Left colon (tissue), 2 donors: ENCODE measurements around the gene PTPRD. TPM values are rescaled to one million over a fixed set of nuclear protein-coding genes. Genes with fewer than 3 reads are reported as not detected.
A peak's percentile ranks its signal among the peaks of the same experiment; 100 is the strongest.

Source experiments
- ATAC-seq: fragments of 200-7000 bp; cut with Tn5 transposase; one replicate; pipeline ENCODE4 v1.9.1; 2020; ENCODE audit warnings: mild to moderate bottlenecking, moderate library complexity
- DNase-seq, 2 donors: peaks; one replicate each; pipeline ENCODE4 v3.0.0-alpha.2; 2020
- intact Hi-C, 2 donors: fragments of 100-400 bp; cut with DNase I in 1 of 2; cut with micrococcal nuclease in 1 of 2; formaldehyde crosslinking; loops; one replicate each; pipeline versions ENCODE4 v1.11.2 to v1.14.0; 2022; cut with DNase I, micrococcal nuclease
- total RNA-seq, 2 donors: library from RNA; stranded (reverse); fragmentation: NEBNext Ultra II Directional; extraction: Animal tissue kit (Norgen Biotek cat#: 25700); gene quantifications; one replicate each; pipeline ENCODE4 v1.2.1, GENCODE V29; 2021
- donor health status: DM: no; HTN: no; CAD: no.
- donor health status: DM: yes; HTN: yes; CAD: no.

The PTPRD gene
- total RNA-seq, 2 donors from 2014 or later, result 95.1 to 107 TPM

DNA sequence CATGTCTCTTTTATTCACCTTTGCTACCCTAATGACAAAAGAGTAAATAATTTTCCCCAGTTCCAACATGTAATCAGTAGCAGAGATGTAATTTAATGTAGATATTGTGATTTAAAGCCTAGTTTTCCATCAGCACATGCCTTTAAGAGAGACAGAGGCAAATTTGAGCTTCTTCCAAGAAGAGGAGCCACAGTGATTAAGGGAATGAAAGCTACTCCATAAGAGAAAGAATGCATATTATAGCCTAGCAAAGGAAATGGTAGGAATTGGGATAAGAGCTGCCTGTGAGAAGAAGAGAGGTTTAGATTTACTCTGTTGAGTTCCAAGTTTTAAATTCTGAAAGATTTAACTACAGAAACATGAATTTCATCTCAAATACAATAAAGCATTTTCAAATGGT, 2222.2 kb downstream of the PTPRD start:
- intact Hi-C loops, result no loop called here
- ATAC-seq, result no peak
- no peak for DNase-seq

DNA sequence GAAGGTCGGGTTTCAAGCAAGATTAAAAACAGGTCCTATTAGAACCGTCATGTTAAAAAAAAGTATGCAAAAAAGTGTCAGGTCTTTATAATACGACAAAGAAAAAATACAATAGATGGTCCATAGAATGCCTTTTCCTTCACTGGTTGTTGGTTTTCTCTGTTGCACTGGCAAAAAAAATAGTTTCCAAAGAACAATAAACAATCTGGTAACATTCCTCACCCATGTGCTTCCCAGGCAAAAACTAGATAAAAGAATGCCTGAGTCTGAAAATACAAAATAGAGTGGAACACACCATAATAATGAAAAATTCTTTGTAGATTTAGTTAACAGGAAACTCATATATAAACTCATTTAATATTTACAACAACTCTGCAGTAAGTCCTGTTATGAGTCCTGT, 2223.3 kb downstream of the PTPRD start:
- intact Hi-C loops, result no loop called here
- ATAC-seq (no peak), DNase-seq (no peak)

DNA sequence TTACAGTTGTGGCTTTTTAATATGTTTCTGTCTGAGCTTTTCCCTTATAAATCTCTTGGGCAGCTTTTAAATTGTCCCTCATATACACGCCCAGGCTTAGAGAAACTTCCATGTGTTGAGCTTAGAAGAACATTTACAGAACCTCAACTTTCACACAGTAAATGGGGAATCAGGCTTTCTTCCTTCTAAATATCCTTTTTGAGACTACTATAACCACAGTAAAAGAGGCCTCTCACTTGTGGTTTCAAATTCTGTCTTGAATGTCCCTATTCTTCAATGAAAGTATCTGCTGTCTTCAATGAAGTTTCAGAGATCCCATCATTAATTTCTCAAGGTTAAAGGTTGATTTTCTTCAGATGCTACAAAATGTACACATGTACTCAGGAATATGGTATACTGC, 2224.7 kb downstream of the PTPRD start:
- no peak for DNase-seq
- no peak for ATAC-seq
- intact Hi-C loops, result no loop called here

DNA sequence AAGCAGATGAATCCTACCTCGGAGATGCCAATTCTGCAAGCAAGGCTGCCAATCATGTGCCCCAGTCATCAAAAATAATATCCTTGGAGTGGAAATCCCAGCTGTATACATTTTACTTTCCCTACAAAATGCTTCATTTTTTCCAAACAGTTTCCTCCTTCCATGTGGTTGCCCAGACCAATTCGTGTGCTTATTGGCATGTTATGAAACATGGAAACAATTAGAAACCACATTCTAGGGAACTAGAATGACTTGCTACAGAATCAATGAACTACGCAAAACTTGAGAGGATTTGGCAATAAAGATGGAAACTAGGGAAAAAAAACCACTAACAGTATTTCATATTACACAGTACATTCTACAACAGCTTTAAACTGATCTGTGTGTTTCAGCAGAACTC, 2228.7 kb downstream of the PTPRD start:
- DNase-seq (no peak), ATAC-seq (no peak)
- intact Hi-C loops, result no loop called here

DNA sequence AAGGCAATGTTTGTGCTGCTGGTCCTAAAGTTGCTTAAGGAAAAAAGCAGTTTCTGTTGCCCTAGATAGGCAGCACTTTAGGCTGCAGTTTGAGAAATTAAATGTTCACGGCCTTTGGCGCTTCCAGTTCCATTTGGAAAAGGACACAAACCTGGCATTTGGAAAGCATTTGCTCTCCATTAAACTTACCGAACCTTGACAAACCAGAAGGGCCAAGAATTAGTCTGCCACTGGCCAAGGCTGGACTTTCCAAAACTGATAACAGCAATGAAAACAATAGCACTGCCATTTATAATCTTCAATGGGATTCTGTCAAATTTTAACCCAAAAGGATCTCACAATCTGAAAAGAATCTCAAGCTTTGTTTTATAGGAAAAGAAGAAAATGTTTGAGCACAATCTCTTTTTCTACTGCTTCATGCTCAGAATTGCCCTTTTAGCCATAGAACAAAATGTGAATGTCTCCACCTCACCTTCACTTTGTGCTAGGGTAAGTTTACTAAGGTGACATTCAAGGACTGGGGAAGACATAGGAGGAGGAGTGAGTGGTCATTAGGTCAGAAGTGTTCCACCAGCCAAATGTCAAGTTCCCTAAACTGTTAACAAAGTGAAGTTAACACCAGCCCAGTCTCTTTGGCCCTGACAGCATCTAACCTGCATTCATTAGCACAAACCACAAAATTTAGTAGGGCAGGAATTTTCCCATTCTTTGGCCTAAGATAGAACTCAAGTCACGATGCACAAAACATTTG, 2229.8 kb downstream of the PTPRD start:
- ATAC-seq (no peak), DNase-seq (no peak)
- intact Hi-C loops, result no loop called here

DNA sequence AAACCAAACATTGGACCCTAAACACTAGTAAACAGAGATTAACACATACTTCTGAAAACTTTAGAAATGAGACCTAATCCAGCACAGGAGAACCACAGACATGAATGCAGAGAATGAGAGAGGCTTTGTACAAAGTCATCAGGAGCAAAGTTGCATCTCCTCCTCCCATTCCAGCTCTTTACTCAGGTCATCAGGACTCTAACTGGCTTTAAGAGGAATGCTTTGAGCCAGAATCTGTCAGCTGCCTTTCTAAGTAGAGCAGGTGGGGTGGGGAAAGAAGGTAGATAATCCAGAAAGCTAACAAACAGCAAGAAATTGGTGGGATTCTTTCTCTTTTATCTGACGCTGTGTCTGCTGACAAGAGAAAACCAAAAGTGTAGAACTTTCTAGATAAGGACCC, 2230.5 kb downstream of the PTPRD start:
- no peak for ATAC-seq
- DNase-seq, result no peak
- intact Hi-C loops, result no loop called here

DNA sequence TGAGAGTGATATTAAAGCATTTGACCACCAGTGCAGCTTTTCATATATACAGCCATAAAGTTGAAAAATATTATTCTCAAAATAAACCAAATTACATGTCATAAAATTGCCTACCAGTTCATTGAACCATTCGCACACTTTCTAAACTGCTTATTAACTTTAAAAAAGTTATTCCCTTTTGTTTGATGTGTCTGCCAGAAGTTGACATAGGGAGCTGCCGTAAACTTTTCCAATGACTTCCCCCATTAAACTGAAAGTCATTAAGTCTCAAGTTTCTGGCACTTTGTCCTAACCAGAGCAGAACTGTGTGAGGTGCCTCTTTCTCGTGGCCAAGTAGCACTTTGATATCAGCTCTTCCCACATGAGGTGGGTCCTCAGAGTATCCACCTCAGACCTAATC, 2231.2 kb downstream of the PTPRD start:
- ATAC-seq, result no peak
- DNase-seq, result no peak
- intact Hi-C loops, result no loop called here

DNA sequence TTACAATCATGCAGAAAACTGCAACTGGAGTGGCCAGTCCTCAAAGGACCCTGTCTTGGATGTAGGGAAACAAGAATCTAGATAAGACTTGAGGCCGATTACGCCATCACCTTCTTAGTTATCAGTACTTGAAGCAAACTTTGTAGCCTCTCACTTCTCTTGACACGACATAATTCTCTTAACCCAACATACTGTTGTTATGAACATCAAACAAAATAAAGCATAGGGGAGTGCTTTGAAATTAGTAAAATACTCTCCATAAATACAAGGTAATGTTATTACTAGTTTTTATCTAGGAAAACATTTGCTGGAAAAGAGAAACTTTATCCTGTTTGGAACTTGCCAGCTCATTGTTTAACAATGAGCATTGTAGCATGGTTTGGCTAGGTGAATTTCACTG, 2238.3 kb downstream of the PTPRD start:
- intact Hi-C loops, result no loop called here
- DNase-seq, result no peak

DNA sequence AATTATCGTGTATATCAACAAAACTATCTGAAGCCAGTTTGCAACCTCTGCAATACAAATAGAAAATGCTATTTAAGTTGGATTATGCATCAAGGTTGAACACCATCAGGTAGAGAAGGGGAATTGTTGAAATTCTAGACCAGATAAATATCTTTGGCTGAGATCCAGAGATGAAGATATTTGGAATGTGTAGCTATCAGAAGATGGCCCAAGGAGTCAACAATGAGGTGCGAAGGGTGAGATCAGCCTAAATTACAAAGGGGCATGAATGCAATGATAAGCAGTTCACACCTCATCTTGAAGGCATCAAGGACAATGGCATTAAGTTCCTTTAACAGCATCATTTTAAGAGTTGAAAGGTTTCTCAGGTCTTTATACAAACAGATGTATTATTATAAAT, 2241.1 kb downstream of the PTPRD start:
- no peak for DNase-seq
- intact Hi-C loops, result no loop called here
- no peak for ATAC-seq

More for the DNA sequence above, 2238.3 kb downstream of the PTPRD start:
- ATAC-seq, result no peak

DNA sequence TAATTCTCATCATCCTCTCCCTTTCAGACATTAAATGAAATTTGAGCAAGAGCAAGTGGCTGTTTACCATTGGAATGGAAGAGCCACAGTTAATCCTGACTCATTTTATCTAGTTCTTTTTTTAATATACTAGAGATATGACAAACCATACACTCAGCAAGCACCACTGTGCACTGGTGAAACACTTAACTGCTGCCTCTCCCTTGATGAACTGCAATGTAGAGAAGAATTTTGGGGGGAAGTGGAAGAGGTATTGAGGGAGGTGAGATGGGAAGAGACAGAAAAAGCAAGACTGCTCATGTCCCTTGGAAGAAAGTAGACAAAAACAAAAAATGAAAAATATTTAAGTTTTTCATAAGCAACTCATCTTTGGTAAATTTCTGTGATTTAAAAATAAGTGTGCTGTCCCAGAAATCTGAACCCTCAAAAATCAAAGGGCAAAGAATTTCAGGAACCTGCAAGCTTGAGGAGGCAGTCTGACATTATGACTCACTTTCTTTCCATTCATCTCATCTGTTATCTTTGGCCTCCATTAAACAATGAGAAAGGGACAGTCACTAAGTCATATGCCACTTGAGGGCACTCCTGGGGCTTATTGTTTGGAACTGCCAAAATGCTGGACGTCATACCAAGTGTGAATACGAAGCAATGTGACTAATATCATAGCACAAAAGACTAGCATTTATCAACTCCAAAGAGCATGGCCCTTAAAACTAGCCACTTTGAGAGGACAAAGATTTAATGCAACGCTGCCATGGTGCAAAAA, 2246.5 kb downstream of the PTPRD start:
- intact Hi-C loops, result no loop called here
- no peak for DNase-seq
- no peak for ATAC-seq

DNA sequence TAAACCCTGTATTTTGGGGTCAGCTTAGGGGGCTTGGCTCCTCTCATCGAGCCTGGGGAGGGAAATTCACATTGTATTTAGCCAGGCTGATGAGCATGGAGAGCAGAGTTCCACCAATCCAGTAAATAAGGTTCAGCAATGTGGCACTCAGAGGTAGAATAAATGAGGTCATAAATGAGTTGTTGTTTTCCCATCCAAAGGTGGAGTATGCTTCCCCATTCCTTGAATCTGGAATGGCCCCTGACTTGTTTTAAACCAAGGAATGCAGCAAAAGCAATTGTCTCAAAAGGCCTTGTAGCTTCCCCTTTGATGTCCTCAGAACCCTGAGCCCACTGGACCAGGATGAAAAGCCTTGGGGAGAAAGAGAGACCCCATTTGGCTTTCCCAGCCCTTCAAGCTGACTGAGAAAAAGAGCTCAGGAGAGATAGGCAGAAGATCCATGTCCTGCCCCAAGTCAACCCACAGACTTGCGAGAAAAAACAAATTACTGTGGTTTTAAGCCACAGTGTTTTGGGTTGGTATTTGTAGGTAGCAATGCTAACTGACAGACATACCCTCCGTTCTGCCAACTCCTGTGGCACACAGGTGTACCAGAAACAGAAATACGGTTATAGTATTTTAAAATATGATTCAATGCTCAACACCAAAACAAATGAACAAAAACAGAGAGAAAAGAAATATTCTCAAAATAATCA, 2247.2 kb downstream of the PTPRD start:
- intact Hi-C loops, result no loop called here
- DNase-seq, result no peak

DNA sequence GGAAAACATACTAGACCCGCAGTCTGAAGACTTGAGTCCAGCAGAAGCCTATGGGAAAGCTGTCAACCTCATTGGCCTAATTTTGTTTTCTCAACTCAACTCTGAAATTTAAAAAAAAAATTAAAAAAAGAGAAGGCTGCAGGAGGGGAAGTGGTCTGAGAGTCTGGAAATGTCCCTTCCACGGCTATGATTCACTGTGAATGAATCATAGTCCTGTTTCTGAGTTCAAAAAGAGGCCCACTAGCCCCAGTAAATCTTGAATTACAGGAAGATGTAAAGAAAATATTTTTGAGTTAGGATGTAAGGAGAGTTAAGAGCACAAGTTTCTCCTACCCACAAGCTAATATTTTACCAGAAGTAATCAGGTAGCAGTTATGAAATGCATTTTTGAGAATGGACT, 2247.8 kb downstream of the PTPRD start:
- ATAC-seq (no peak), DNase-seq (no peak)
- intact Hi-C loops, result no loop called here

More for the DNA sequence above, 2247.2 kb downstream of the PTPRD start:
- no peak for ATAC-seq

DNA sequence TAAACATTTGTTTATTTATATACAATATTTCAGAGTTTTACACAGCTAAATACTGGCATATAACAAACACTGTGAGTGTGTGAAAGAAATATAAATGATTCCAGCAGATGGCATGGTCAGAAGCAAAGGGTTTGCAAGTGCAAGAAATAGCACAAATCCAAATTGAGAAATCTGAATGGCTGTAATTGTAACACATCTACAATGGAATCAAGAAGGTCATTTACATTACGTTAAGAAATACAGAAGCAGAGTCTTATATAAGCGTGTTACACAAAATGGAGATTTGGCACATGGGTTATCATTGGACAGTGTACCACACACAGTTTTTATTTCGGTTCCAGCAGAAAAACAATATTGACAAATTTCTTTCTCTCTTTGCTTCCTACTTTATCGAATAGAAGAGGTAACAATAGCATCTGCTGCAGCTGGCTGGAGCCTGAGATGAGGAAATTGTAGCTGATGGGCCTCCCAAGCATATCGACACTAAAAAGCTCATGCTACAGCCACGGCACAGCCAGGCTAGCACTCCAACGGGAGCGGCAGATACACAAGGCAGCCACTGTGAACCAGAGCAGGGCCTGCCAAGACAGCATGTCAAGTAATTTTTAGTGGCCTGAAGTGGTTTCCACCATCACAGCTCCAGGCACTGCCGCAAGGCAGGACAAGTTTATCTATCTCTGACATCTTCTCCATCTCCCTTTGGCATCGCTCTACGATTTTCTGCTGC, 2248.6 kb downstream of the PTPRD start:
- intact Hi-C loops, result no loop called here
- no peak for ATAC-seq
- no peak for DNase-seq

DNA sequence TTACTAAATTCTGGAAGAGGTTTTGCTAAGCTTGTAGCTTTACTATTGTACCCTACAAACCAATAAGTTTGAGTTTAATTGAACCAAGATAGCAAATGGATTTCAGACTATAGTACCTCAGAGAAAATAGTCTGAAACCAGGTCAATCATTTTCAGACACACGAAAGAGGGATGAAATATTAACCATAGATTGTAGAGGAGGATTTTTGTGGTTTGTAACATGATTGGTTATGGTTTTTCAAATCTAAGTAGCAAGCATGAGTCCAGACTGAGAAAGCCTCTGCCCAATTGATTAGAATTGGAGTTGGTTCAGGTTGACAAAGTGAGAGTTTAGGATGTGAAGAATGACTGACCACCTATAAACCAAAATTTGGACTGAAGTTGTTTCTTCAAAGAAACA, 2250.6 kb downstream of the PTPRD start:
- DNase-seq (no peak), ATAC-seq (no peak)
- intact Hi-C loops, result no loop called here

DNA sequence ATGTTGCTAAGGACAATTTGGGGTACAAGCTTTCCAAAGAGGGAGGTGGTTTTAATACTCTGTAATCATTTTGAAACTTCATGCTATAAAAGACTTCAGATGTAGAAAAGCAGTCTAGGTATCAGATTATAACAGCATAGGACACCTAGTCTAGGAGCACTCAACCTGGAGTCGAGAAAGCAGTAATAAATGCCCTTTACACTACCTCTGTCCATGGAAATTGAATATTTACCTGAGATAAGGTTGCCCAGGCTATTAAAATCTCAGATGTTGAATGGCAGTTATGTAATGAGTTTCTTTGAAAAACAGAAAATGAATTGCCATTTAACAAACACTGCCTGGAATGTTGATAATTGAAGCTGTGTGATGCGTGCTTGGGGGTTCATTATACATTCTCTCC, 2251.4 kb downstream of the PTPRD start:
- ATAC-seq (peak; percentile 94), DNase-seq (no peak)
- intact Hi-C loops, result no loop called here

DNA sequence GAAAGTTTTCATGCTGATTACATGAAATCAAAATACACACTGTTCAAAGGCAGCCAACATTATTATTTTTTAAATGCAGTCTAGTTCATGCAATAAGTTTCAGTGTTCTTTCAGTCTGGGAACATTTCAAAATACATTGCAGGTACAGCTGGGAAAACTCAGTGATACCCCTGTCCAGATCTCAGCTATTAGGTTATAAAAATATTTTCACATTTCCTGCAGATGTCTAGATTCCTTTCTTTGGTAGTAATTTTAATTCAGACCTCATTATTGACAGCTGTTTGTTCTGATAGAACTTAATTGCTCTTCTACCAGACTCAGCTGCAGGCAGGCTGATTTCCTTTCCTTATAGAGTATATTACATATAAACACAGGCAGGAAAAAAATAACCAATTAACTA, 2256.4 kb downstream of the PTPRD start:
- ATAC-seq (no peak), DNase-seq (no peak)
- intact Hi-C loops, result no loop called here

DNA sequence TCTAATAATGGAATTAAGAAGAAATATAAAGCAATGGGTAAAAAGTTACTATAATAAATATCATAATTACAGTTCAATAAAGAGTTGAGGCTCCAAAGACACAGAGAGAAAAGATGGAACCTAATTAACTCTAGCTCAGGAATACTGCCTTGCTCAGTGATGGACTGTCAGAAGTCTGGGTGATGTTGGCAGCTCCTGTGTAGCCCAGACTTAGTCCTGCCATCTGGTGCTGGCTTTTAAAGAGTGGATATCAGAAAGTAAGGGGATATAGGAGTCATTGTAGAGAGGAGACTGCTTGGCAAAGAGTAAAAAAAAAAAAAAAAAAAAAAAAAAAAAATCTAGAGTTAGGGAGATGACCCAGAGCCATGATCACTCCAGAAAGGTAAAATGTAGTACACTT, 2261.4 kb downstream of the PTPRD start:
- no peak for ATAC-seq
- intact Hi-C loops, result no loop called here
- DNase-seq, result no peak

DNA sequence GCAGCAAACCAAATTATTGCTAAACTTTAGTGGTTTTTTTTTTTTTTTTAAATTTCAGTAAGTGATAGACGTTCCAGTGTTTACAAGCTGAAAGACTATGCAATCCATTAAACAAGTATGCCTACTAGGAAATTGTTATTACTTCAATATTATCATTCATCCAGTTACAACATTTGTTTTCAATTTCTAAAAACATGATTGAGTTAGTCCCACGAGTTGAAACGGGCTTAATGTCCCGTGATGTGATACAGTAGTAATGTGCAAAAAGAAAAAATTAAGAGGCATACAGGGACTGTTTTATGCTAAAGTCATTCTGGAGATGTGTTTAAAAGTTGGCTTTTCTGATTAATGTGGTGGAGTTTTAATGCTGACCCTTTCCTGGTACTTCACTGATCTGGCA, 2262.9 kb downstream of the PTPRD start:
- ATAC-seq, result no peak
- DNase-seq, result no peak
- intact Hi-C loops, result no loop called here

DNA sequence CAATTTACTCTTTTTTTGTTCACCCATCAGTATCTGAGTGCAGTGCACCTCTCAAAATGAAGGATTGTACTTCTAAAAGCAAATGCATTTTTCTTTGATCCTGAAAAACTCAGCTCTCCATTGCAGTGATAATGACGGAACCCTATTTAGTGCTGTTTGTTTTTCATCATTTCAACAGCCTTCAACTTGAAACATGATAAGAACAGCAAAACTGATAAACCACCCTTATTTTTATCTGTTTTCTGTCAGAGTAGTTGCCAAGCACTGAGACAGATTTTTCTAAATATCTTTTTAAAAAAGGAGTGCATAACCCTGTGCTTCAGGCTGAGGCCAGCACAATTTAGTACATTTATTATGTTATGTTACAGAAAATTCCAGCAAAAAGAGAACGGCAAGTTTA, 2263.4 kb downstream of the PTPRD start:
- DNase-seq, result no peak
- intact Hi-C loops, result no loop called here

More for the DNA sequence above, 2263.4 kb downstream of the PTPRD start:
- ATAC-seq, result no peak
